HG02763 (cell line): ENCODE data around the gene CTDSPL2.
"Not testable (repeated sequence)": the region's sequence is repeated elsewhere in the genome, so short reads cannot be mapped to it uniquely, and the experiment has no call there.

Experiments
- ATAC-seq: cut with Tn5 transposase; IDR thresholded peaks from one replicate; pipeline ENCODE4 v1.9.1; 2021; ENCODE audit warnings: mild to moderate bottlenecking, moderate library complexity; ENCODE audit not compliant: unreplicated experiment

CTDSPL2 gene

GRCh38 chr15:44426975-44427755, at the start of gene CTDSPL2:
Gene CTDSPL2, plus strand, starts transcription at chr15:44427629. Its CDS starts 31,386 bp downstream, at chr15:44459015.
- peak; percentile 92 for ATAC-seq

GRCh38 chr15:44381236-44381635, 46.2 kb upstream of the CTDSPL2 start:
- ATAC-seq, result no peak

- ATAC-seq, result no peak
Observed at GRCh38 chr15:44385344-44385942, 42.0 kb upstream of the CTDSPL2 start.

DNA sequence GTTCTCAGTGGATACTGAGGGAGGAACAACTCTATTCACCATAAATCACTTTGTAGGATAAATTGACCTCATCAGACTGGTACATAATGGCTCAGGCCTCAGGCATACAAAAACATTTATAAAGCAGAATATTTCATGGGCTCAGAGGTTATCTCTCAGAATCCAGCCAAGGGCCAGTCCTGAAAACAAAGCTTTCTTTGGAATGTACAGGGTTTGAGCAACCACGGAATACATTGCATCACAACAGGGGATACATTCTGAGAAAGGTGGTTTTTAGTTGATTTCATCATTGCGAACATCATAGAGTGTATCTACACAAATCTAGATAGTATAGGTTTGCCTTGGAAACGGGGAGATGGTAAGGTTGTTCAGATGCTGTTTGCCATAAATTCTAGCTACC, 33.4 kb upstream of the CTDSPL2 start:
- ATAC-seq, result no peak

GRCh38 chr15:44394562-44394961, 32.9 kb upstream of the CTDSPL2 start:
- ATAC-seq, result no peak

DNA sequence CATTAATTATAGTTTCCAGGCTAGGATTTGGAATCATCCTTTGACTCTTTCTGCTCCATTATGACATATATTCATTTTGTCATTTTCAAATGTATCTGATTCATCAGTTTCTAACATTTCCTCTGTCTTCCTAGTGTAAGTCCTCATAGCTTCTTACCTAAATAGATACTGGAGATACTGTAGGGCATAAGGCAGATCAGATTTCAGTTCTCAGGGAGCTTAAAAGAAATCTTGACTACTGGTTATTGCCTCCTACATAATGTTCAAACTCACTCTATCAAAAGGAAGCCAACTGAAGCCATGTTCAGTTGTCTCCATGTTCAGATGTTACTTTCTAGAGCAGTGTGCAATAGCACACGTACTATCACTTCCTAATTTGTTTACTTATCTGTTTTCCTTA, 29.6 kb upstream of the CTDSPL2 start:
- no peak for ATAC-seq

DNA sequence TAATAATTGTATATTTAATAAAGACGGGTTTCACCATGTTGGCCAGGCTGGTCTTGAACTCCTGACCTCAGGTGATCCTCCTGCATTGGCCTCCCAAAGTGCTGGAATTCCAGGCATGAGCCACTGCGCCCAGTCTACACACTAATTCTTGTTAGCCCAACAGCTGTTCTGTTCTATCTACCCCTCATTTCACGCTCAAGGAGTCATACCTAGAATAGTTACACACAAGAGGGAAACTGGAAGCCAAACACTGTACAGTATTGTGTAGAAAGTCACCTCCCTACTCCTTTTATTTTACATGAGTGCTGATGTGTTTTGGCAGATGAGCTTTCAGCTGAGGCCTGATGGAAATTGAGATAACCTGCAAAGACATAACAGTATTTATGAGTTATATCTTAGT, 13.4 kb upstream of the CTDSPL2 start:
- ATAC-seq, result no peak

DNA sequence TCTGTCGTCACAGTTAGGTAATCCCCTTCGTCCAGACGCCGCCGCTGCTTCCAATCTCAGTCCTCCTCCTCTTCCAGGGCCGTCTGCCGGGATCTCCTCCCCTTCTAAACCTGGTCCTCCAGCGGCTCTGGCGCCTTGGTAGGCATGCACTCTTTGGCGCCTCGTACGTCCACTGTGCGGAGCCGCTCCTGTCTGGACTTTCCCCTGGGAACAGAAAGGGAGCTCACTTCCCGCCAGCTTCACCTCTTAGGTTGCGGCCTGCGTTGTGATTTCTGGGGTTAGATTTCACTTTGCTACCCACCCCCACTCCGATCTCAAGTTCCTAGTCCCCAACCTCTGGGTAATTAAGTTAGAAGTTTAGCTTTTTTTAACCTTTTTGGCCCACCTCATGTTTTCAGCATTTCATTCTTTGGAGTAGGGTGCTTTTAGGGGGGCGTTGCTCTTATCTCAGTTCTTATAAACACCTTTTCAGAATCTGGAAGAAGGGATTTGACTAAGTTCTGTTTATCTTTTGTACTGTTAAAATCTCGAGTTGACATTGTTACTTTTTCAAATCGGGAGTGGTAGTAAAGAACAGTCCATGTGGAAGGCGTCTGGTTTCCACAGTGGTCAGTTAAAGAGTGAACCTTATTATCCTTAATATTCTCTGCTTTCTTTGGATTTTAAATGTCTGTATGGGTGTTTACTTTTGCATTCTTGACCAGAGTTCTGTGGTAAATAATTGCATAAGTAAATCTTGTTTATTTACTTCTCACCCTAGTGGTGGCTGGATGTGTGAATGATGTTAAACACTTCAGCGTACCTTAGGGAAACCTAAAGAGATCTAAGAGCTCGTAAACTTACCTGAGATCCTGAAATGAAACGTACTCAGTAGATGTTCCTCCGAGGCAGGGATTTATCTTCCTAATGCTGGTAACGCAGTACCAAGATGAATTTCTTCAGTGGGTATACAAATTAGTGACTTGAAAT, 611 bp downstream of the CTDSPL2 start:
- peak; percentile 16 for ATAC-seq

DNA sequence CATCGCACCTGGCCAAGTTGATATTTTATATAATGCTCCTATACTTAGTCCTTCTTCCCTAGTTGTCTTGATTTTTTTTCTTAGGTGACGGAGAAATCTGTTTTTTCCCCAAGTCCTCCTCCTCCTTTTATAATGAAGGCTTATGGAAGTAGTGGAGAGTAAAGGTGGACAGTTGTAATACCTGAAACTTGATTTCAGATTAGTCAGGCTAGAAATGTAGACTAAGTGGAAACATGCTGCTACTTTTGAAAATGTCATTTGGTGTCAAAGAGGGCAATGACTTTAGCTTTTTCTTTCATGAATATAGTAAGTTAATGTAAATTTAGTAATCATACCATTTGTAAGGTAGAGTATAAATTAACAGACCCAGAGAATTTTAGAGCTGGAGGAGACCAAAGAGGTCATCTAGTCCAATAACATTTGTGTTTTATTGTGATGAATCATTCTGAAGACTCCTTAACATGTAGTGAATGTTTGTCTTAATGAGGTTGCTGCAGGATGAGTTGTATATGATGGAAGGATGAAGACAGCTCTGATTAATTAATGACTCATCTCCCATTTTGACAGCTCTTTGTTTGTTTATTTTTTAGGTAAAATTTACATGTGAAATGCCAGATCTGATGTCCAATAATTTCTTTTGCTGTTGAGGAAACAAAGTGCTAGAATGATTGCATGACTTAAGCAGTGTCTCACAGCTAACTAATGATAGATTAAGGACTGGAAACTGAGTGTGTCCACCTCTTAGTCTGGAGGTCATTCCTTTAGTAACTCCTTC, 8.7 kb downstream of the CTDSPL2 start:
- no peak for ATAC-seq

GRCh38 chr15:44438402-44438801, 11.0 kb downstream of the CTDSPL2 start:
- no peak for ATAC-seq

DNA sequence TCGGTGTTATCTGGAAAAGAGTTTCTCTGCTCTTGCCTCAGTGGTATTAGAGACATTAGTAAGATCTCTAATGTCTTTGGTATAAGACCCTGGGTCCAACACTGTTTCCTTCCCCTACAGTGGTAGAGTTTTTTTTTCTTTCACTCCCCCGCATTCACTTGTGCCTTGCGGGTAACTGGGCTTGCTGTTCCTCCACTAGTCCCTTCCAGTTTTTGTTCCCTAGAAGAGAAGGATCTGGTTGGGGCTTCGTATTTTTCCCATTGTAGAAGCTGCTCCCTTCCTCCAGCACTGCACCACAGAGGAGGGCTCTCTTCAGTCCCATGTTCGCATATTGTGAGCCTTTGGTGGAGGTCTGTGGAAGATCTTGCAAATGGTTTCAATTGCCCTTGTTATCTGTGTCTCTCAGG, 13.7 kb downstream of the CTDSPL2 start:
- ATAC-seq, result no peak

- ATAC-seq, result no peak
Observed at GRCh38 chr15:44443515-44443914, 16.1 kb downstream of the CTDSPL2 start.

GRCh38 chr15:44447772-44448376, 20.4 kb downstream of the CTDSPL2 start:
- no peak for ATAC-seq

- no peak for ATAC-seq
Observed at GRCh38 chr15:44450172-44450571, 22.7 kb downstream of the CTDSPL2 start.

- not testable (repeated sequence) for ATAC-seq
Observed at GRCh38 chr15:44453578-44454283, 26.3 kb downstream of the CTDSPL2 start.

DNA sequence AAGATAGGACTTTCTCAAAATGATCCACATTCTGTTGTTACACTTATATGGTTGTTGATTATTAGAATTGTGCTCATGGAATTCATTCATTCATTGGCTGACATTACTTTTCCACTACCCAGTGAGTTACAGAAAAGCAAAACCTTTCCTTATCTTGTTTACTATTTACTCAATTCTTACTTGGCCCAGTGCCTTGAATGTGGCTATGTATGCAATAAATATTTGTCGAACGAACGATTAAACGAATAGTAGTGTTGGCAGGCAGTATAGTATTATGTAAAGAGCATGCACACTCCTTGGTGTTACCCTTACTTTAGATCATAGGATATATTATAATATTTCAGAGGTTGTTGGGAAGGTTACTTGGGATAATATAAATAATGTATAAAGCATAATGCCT, 31.0 kb downstream of the CTDSPL2 start:
- no peak for ATAC-seq

DNA sequence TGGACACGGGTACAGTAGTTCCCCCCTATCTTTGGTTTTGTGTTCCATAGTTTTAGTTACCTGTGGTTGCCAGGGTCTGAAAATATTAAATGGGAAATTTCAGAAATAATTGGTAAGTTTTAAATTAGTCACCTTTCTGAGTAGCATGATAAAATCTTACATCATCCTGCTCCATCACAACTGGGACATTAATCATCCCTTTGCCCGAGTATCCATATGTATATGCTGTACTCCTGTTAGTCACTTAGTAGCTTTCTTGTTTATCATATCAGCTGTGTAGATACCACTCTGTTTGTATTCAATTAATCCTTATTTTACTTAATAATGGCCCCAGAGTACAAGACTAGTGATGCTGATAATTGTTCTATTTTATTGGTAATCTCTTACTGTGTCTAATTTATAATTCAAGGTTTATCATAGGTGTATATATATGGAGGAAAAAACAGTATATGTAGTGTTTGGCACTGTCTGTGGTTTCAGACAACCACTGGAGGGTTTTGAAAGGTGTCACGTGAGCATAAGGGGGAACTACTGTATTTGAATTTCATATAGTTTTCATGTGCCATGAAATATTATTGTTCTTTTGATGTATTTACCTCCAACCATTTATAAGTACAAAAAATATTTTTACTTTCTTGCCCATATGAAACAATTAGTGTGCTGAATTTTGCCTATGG, 41.4 kb downstream of the CTDSPL2 start:
- no peak for ATAC-seq

- no peak for ATAC-seq
Observed at GRCh38 chr15:44471885-44472455, 44.5 kb downstream of the CTDSPL2 start.

GRCh38 chr15:44479343-44479742, 51.9 kb downstream of the CTDSPL2 start:
- ATAC-seq, result no peak
